KOPT-K1 (cell line): ENCODE measurements around the gene WFS1.

ENCODE experiments used
- H3K27ac ChIP-seq: fragments of 200-600 bp; sonication (generic); 2 replicates; pipeline ENCODE4 v1.5.1; 2016; ENCODE audit warnings: antibody characterized with exemption, mild to moderate bottlenecking, low read depth, low read length; ENCODE audit not compliant: poor library complexity, severe bottlenecking
- H3K36me3 ChIP-seq: fragments of 200-600 bp; sonication (generic); 2 replicates; pipeline ENCODE4 v1.5.1; 2017; ENCODE audit warnings: antibody characterized with exemption, mild to moderate bottlenecking, low read length, moderate library complexity; ENCODE audit not compliant: insufficient read depth
- H3K9me3 ChIP-seq: fragments of 200-600 bp; sonication (generic); 2 replicates; pipeline ENCODE4 v1.5.1; 2017; ENCODE audit warnings: antibody characterized with exemption, low read length, mild to moderate bottlenecking; ENCODE audit not compliant: insufficient read depth, poor library complexity, severe bottlenecking

The WFS1 gene

GRCh38 chr4:6306299-6306698, 36.6 kb downstream of the WFS1 start:
- no peak overlapping the region for H3K27ac ChIP-seq
- H3K9me3 ChIP-seq = no peaks in the 10 kb centered on the region
- H3K36me3 ChIP-seq = no peaks in the 10 kb centered on the region

GRCh38 chr4:6307230-6307629, 37.6 kb downstream of the WFS1 start:
- Histone ChIP-seq H3K27ac (no peak overlapping the region), H3K36me3 (no peaks in the 10 kb centered on the region), H3K9me3 (no peaks in the 10 kb centered on the region)

GRCh38 chr4:6307891-6308290, 38.2 kb downstream of the WFS1 start:
- Histone ChIP-seq H3K9me3 (no peaks in the 10 kb centered on the region), H3K27ac (no peak overlapping the region), H3K36me3 (no peaks in the 10 kb centered on the region)

GRCh38 chr4:6308899-6309643, 39.4 kb downstream of the WFS1 start:
- Histone ChIP-seq H3K27ac (no peak overlapping the region), H3K36me3 (no peaks in the 10 kb centered on the region), H3K9me3 (no peaks in the 10 kb centered on the region)

GRCh38 chr4:6309777-6310176, 40.1 kb downstream of the WFS1 start:
- Histone ChIP-seq H3K27ac (no peak overlapping the region), H3K9me3 (no peaks in the 10 kb centered on the region), H3K36me3 (no peaks in the 10 kb centered on the region)

- Histone ChIP-seq H3K36me3 (no peaks in the 10 kb centered on the region), H3K9me3 (no peaks in the 10 kb centered on the region), H3K27ac (no peak overlapping the region)
These were observed 43.6 kb downstream of the WFS1 start for GRCh38 chr4:6313216-6313615.

GRCh38 chr4:6316461-6317003, 46.9 kb downstream of the WFS1 start:
- Histone ChIP-seq H3K9me3 (no peaks in the 10 kb centered on the region), H3K27ac (no peak overlapping the region), H3K36me3 (no peaks in the 10 kb centered on the region)

GRCh38 chr4:6318206-6318605, 48.6 kb downstream of the WFS1 start:
- Histone ChIP-seq H3K9me3 (no peaks in the 10 kb centered on the region), H3K36me3 (no peaks in the 10 kb centered on the region), H3K27ac (no peak overlapping the region)

- Histone ChIP-seq H3K9me3 (no peaks in the 10 kb centered on the region), H3K36me3 (no peaks in the 10 kb centered on the region), H3K27ac (no peak overlapping the region)
These were observed 50.0 kb downstream of the WFS1 start for GRCh38 chr4:6319530-6320150.

- H3K36me3 ChIP-seq = no peaks in the 10 kb centered on the region
- no peaks in the 10 kb centered on the region for H3K9me3 ChIP-seq
- H3K27ac ChIP-seq = no peak overlapping the region
These were observed 51.0 kb downstream of the WFS1 start for GRCh38 chr4:6320663-6321062.

- Histone ChIP-seq H3K27ac (no peak overlapping the region), H3K36me3 (no peaks in the 10 kb centered on the region), H3K9me3 (no peaks in the 10 kb centered on the region)
These were observed 51.7 kb downstream of the WFS1 start for GRCh38 chr4:6321361-6321760.

GRCh38 chr4:6322067-6322760, 52.6 kb downstream of the WFS1 start:
- no peaks in the 10 kb centered on the region for H3K9me3 ChIP-seq
- no peak overlapping the region for H3K27ac ChIP-seq
- no peaks in the 10 kb centered on the region for H3K36me3 ChIP-seq

- Histone ChIP-seq H3K36me3 (no peaks in the 10 kb centered on the region), H3K9me3 (no peaks in the 10 kb centered on the region), H3K27ac (no peak overlapping the region)
These were observed 53.3 kb downstream of the WFS1 start for GRCh38 chr4:6322761-6323566.

GRCh38 chr4:6324461-6324998, 54.9 kb downstream of the WFS1 start:
- H3K9me3 ChIP-seq = no peaks in the 10 kb centered on the region
- H3K27ac ChIP-seq = no peak overlapping the region
- no peaks in the 10 kb centered on the region for H3K36me3 ChIP-seq
